DMS114 treated with DMSO at 0.1 percent for 48 hours (cell line): ENCODE results near the gene RELA.

Source experiments
- DNase-seq: peaks from one replicate; lab custom pipeline; 2025; ENCODE audit not compliant: unreplicated experiment; lab: John Stamatoyannopoulos, UW

RELA gene

DNA sequence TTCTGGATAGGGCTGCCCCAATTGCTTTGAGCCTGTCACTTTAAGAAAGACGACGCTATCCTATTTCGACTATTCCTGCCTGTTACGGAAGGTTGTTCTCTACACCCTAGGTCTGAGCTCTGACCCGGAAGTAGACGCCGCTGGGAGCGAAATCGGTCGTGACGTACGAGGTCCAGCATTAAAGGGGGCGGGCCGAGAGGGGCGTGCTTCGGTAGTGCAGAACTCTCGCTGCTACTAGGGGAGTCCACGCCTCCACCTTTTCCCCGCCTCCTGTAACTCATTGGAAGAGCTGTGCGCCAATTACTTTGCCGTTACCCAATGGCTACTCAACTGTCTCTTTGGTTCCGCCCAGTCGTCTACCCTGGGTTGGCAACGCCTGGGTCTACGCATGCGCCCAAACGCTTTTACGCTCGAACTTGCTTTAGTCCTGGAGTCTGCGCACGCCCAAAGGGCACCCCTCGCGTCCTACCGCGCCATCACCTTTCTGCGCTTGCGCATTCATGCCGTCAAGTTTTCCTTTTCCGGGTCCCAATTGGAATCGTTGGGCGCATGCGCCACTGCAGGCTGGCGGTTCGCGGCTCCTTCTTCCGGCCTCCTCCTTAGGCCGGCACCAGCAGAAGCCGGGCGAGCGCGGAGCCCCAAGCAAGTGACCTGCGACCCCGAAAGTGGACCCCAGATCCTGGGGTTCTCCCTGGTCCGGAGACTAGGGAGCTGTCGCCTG lies 47.3 kb downstream of the RELA start, which contains the start of gene PCNX3:
TSS of gene PCNX3 (plus strand) at position 548 of the 721 bp plus-strand sequence. CDS start 536 bp downstream, outside the sequence.
- DNase-seq: peak; percentile 100

DNA sequence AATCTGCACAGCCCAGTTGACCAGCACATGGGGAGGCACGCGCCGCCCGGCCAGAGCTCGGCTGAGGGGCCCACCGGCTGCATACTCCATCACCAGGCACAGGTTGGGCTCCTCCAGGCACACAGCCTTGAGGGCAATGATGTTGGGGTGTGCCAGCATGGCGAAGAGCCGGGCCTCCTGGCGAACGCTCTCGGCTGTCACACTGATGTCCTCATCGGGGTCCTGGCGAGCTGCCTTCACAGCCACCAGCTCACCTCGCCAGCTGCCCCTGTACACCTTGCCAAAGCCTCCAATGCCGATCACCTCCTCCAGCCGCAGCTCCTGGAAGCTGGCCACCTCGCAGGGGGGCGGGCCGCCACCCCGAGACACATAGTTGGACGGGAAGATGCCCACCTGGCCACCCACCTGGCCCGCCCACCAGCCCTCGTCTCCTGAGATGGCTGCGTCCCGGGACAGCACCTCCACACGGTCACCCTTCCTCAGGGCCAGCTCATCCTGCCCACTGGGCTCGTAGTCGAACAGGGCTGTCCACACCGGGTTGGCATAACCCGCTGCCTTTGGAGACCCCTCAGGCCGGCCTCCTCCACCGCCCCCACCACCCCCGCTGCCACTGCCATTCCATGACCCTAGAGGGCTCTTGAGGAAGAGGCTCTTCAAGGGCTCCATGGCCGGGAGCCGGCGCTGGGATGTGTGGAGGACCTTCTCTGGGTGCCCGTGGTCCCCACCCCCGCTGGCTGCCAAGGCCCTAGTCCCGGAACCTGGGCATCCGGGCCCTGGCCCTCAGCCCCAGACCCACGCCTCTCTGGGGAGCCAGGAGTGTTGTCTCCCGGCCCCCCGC lies 49.4 kb downstream of the RELA start:
- no peak for DNase-seq

DNA sequence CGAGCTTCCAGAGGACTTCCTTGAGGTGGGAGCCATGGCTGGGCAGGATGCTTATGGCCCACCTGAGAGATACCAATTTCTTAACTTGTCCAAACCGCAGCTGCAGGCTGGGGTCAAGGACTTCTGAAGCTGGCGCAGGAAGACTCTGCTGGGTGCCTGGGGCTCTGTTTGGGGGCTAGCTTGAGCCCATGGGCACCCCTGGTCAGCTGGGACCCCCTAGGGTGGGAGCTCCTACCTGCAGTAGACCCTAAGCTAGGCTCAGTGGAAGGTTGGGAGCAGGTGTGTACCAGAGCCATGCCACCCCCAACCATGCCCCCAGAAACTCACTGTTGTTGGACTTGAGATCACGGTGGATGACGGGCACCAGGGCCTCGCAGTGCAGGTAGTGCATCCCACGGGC lies 50.0 kb downstream of the RELA start:
- DNase-seq: no peak

DNA sequence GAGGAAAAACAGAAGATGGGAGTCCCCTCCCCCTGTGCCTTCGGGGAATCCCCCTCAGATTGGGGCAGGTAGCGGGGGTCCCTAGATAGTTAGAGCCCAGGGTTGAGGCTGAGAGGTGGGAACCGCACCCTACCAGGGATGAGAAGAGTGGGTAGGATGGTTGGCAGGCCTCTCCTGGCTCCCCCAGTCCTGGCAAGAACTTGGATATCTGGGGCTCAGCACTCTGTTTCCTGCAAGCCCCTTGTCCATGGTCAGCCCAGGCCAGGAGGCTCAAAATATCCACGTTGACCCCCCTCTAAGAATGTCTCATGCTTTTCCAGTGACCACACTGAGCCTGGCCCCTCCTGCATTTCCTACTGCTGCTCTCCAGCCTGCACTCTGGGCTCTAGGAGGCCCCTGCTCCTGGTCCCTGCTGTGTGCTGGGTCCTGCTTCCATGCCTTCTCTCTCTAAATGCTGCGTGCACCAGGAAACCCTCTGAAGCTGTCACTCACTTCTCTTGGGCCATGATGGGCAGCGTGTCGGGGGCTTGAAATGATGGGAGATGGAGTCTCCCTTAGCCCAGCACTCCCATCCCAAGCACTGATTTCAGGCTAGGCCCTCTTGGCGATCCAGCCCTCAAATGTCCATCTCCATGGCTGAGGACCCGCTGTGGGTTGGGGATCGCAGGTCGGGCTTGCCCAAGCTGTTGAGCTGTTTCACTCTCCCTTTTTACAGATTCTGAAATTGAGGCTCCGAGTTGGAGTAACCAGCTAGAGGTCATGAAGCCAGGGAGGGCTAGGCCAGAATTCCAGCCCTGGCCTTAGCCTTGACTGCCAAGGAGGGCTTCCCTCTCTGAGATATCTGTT lies 50.7 kb downstream of the RELA start:
- no peak for DNase-seq

DNA sequence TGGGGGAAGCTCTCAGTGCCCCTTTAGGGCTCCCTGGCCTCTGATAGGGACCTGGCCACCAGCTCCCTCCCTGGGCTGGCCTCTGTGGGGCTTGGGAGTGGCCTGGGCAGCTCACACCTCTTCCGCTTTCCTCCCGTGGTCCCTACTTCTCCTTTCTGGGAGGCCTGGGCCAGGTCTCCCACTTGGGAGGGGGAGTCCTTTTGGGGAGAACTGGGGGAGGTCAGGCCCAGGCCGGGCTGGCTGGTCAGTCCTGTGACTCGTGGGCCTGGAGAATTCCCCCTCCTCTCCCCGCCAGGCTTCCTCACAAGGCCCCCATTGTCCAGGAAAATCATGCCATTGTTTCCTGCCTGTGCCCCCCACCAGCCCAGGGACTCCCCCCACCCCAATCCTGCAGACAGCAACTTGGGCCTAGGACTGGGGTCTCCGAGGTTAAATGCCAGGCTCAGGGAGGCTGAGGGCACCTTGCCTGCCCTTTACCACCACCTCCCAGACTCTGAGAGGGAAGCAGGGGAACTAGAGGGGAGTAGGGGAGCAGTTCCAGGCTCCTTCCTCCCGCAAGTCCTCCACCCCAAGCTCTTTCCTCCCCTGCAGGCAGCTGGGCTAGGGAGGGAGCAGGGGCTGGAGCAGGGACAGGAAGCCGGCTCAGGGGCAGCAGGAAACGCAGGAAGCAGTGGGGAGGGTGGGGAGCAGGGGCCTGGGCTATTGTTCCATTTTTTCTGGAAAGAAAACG lies 51.5 kb downstream of the RELA start:
- DNase-seq: no peak

DNA sequence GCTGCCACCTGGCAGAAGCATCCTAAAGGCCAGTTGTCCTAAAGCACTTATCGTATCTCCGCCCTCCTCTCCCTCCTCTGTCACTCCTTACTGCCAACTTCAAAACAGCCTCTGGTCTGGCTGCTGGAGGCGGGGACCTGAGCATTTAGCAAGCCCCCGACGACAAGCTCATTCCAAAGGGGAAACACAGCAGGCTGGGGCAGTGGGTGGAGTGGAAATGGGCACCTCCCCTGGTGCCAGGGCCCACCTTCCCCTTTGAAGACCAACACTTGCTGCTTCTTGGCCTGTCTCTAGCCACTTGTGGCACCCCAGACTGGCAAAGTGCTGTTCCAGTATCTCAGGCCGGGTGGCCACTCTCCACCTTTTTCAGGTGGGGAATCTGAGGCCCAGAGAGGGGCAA lies 52.3 kb downstream of the RELA start:
- DNase-seq: no peak

DNA sequence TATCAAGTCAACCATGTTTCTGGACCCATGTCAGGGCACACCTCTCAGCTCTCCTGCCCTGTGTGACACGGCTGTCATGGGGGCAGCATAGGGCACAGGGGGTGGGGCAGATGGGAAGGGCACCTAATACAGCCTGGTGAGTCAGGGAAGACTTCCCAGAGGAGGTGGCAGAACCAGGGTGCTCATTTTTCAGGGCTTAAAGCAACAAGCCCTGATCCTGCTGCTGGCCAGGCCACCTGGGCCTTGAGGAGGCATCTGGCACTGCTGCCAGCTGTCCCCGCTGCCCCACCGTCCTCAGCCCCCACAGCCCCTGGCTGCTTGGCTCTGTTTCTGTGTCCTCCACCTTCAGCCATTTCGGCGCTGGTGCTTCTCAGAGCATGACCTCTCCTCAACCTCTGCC lies 53.1 kb downstream of the RELA start:
- no peak for DNase-seq

DNA sequence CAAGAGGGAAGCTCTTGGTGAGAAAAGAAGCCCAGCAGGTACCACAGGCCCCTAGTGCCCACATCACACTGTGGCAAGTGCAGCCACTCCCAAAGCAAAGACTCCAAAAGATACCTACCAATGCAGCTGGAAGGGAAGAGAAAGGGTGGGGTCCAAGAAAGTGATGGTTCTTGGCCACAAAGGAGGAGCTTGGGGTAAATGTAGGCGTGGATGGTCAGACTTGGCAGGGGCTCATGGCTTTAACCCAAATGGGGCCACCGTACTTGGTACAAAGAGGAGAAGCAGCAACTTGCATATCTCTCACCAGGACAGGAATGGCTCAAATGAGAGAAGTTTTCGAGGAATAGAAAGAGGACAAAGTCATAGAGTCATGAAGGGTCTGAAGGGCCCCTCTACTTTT lies 53.5 kb downstream of the RELA start:
- no peak for DNase-seq

DNA sequence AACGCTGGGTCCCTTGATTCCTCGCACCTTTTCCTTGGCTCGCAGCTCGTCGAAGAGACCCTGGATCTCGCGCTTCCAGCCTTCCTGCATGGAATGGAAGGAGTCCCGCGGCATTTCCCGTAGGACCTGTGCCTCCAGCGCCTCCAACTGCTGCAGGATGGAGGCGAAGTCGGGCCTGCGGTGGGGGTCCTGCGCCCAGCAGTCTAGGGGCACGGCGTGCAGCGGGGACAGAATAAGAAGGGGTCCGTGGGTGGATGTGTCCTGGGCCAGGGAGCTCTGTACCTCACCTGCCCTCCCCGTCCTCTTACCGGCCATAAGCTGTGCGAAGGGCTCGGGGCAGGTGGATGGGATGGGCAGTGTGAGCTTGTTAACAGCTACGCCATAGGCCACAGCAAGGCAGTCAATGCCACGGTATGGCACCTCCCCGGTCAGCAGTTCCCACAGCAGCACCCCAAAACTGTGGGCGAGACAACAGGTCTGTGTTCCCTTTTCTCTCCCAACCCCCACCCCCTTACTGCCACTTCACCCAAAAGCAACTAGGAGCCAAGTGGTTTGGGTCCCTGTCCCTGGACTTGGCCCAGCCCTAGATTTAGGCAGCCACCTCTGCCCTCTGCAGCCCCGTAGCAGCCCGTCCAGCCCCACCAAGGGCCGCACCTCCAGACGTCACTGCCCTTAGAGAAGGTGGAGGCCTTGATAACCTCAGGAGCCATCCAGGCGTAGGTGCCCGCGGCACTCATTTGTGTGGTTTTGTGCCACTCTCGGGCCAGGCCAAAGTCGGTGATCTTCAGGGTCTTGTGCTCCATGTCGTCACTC lies 54.9 kb downstream of the RELA start:
- no peak for DNase-seq

DNA sequence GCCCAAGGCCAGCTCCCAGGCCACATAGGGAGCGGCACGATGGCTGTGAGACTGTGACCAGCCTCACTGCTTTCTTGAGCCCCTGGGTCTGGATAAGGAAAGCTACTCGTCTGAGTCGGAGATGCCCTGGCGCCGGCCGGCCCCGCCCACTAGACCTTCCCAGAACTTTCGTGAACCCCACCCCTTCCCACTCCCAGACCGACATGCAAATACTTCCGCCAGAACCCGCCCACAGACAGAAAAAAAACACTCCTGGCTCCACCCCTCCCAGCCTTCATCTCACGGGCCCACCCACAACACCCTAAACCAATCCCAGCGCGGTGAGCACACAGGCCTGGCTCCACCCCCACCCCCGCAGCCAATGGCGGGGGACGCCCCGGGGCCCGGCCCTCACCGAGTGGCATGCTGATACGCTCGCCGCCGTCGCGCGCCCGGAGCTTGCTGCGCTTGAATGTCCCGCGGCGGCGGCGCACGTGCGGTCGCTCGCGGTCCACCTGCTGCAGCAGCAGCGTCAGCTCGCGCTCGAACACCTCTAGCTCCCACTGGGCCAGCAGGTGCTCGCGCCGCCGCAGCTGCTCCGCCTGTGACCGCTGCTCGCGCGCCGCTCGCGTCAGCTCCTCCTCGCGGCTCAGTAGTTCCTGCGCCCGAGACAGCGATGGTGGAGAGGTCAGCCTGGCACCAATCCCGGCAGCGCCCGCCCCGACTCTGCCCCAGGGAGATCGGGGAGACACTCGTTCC lies 55.7 kb downstream of the RELA start:
- no peak for DNase-seq

DNA sequence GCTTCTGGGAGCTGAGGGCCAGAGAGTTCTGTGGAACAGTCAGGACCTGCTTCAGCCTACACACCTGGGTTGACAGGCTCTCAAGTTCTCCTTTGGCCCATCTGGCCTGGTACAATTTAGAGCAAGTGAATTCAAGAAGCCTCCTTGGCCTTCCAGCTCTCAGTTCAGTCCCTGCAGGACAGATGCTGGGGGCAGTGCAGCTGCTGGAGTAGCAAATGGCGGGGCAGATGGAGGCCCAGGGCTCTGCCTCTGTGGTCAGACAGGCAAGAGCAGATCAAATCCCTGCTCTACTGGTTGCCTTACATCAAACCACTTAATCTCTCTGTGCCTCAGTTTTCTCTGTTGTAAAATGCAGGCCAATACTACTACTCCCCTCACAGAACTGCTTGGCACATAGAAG lies 58.5 kb downstream of the RELA start:
- DNase-seq: no peak
